ENCODE measurements around the gene ABCC6. TPM values are rescaled to one million over a fixed set of nuclear protein-coding genes. Genes with fewer than 3 reads are reported as not detected.
"Not testable (repeated sequence)": the region's sequence is repeated elsewhere in the genome, so short reads cannot be mapped to it uniquely, and the experiment has no call there.

ABCC6 gene
- total RNA-seq, 1 experiment from 2014 or later = not detected

DNA sequence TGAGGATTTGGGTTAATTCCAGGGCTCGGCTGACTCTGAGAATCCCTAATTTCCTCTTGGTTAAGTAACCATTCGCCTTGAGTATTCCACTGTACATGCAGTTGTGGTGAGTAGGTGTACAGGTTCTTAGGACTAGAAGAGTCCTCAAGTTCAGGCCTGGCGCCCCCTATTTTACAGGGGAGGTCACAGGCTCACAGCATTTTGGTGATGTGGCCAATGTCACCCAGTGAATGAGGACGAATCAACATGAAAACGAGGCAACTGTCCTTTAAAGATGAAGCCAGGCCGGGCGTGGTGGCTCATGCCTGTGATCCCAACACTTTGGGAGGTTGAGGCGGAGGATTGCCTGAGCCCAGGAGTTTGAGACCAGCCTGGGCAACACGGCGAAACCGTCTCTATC, 55.4 kb downstream of the ABCC6 start:
- DNase-seq = no peak
- no peaks in the 10 kb centered on the region for H3K9me3 ChIP-seq (ENCODE audit: low read length)

GRCh38 chr16:16166949-16167348, 56.3 kb downstream of the ABCC6 start:
- no peak overlapping the region for H3K9ac ChIP-seq (ENCODE audit: low read length)

More for the DNA sequence above, 55.4 kb downstream of the ABCC6 start:
- Histone ChIP-seq H3K9ac (ENCODE audit: low read length) (no peak overlapping the region), H2AFZ (ENCODE audit: low read length) (no peak overlapping the region), H3K4me3 (ENCODE audit: low read length) (no peak overlapping the region), H3K4me1 (ENCODE audit: low read length) (no peaks in the 10 kb centered on the region), H3K36me3 (ENCODE audit: insufficient read depth, low read length) (no peaks in the 10 kb centered on the region), H3K27ac (ENCODE audit: low read length) (no peak overlapping the region), H3K79me2 (ENCODE audit: low read length) (no peaks in the 10 kb centered on the region), H3K9me2 (replicated peaks; ENCODE audit: insufficient read depth, low read length) (no peaks in the 10 kb centered on the region), H3K27me3 (ENCODE audit: low read length) (no peaks in the 10 kb centered on the region), H4K20me1 (ENCODE audit: insufficient read depth, low read depth, low read length) (no peaks in the 10 kb centered on the region), H3K4me2 (ENCODE audit: low read depth, low read length, poor library complexity, severe bottlenecking) (no peak overlapping the region)

GRCh38 chr16:16166085-16166484, 57.2 kb downstream of the ABCC6 start:
- H3K4me2 ChIP-seq (ENCODE audit: low read depth, low read length, poor library complexity, severe bottlenecking) = no peak overlapping the region
- H3K4me1 ChIP-seq (ENCODE audit: low read length) = no peaks in the 10 kb centered on the region

More at GRCh38 chr16:16166949-16167348, 56.3 kb downstream of the ABCC6 start:
- Histone ChIP-seq H4K20me1 (ENCODE audit: insufficient read depth, low read depth, low read length) (no peaks in the 10 kb centered on the region), H3K36me3 (ENCODE audit: insufficient read depth, low read length) (no peaks in the 10 kb centered on the region), H3K79me2 (ENCODE audit: low read length) (no peaks in the 10 kb centered on the region), H3K4me2 (ENCODE audit: low read depth, low read length, poor library complexity, severe bottlenecking) (no peak overlapping the region), H3K9me2 (replicated peaks; ENCODE audit: insufficient read depth, low read length) (no peaks in the 10 kb centered on the region), H3K27ac (ENCODE audit: low read length) (no peak overlapping the region), H3K9me3 (ENCODE audit: low read length) (no peaks in the 10 kb centered on the region), H2AFZ (ENCODE audit: low read length) (no peak overlapping the region), H3K27me3 (ENCODE audit: low read length) (no peaks in the 10 kb centered on the region), H3K4me1 (ENCODE audit: low read length) (no peaks in the 10 kb centered on the region), H3K4me3 (ENCODE audit: low read length) (no peak overlapping the region)
- DNase-seq = no peak

GRCh38 chr16:16164243-16164642, 59.1 kb downstream of the ABCC6 start:
- Histone ChIP-seq H3K4me3 (ENCODE audit: low read length) (no peak overlapping the region), H3K79me2 (ENCODE audit: low read length) (no peaks in the 10 kb centered on the region), H3K9me3 (ENCODE audit: low read length) (no peaks in the 10 kb centered on the region), H3K4me1 (ENCODE audit: low read length) (no peaks in the 10 kb centered on the region), H3K9ac (ENCODE audit: low read length) (no peak overlapping the region), H4K20me1 (ENCODE audit: insufficient read depth, low read depth, low read length) (no peaks in the 10 kb centered on the region), H2AFZ (ENCODE audit: low read length) (no peak overlapping the region), H3K9me2 (replicated peaks; ENCODE audit: insufficient read depth, low read length) (no peaks in the 10 kb centered on the region), H3K4me2 (ENCODE audit: low read depth, low read length, poor library complexity, severe bottlenecking) (no peak overlapping the region), H3K36me3 (ENCODE audit: insufficient read depth, low read length) (no peaks in the 10 kb centered on the region), H3K27me3 (ENCODE audit: low read length) (no peaks in the 10 kb centered on the region), H3K27ac (ENCODE audit: low read length) (no peak overlapping the region)
- no peak for DNase-seq

More at GRCh38 chr16:16166085-16166484, 57.2 kb downstream of the ABCC6 start:
- Histone ChIP-seq H3K4me3 (ENCODE audit: low read length) (no peak overlapping the region), H3K27ac (ENCODE audit: low read length) (no peak overlapping the region), H3K27me3 (ENCODE audit: low read length) (no peaks in the 10 kb centered on the region), H3K36me3 (ENCODE audit: insufficient read depth, low read length) (no peaks in the 10 kb centered on the region), H4K20me1 (ENCODE audit: insufficient read depth, low read depth, low read length) (no peaks in the 10 kb centered on the region), H3K9ac (ENCODE audit: low read length) (no peak overlapping the region), H3K9me2 (replicated peaks; ENCODE audit: insufficient read depth, low read length) (no peaks in the 10 kb centered on the region), H2AFZ (ENCODE audit: low read length) (no peak overlapping the region), H3K79me2 (ENCODE audit: low read length) (no peaks in the 10 kb centered on the region), H3K9me3 (ENCODE audit: low read length) (no peaks in the 10 kb centered on the region)
- DNase-seq = no peak

DNA sequence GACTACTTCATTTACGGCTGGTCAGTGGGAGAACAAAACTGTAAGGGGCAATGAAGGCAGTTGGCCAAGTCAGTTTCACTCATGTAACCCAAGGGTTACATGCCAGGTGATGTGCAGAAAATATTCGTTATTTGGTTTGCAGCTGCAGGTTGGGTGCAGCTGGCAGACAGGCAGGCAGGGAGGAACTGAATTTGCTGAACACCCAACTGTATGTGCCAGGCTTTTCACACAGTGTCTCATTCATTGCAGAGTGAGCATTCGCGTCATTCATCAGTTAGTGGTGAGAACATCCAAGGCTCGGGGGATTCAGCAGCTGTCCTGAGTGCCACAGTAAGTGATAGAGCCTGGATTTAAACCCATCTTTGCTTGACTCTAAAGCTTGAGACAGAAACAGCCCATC, 59.7 kb downstream of the ABCC6 start:
- Histone ChIP-seq H3K36me3 (ENCODE audit: insufficient read depth, low read length) (no peaks in the 10 kb centered on the region), H3K9me3 (ENCODE audit: low read length) (no peaks in the 10 kb centered on the region), H3K79me2 (ENCODE audit: low read length) (no peaks in the 10 kb centered on the region), H3K4me2 (ENCODE audit: low read depth, low read length, poor library complexity, severe bottlenecking) (no peak overlapping the region), H4K20me1 (ENCODE audit: insufficient read depth, low read depth, low read length) (no peaks in the 10 kb centered on the region), H3K27me3 (ENCODE audit: low read length) (no peaks in the 10 kb centered on the region), H3K4me3 (ENCODE audit: low read length) (no peak overlapping the region), H3K9ac (ENCODE audit: low read length) (no peak overlapping the region), H3K4me1 (ENCODE audit: low read length) (no peaks in the 10 kb centered on the region), H2AFZ (ENCODE audit: low read length) (no peak overlapping the region), H3K9me2 (replicated peaks; ENCODE audit: insufficient read depth, low read length) (no peaks in the 10 kb centered on the region), H3K27ac (ENCODE audit: low read length) (no peak overlapping the region)
- no peak for DNase-seq

DNA sequence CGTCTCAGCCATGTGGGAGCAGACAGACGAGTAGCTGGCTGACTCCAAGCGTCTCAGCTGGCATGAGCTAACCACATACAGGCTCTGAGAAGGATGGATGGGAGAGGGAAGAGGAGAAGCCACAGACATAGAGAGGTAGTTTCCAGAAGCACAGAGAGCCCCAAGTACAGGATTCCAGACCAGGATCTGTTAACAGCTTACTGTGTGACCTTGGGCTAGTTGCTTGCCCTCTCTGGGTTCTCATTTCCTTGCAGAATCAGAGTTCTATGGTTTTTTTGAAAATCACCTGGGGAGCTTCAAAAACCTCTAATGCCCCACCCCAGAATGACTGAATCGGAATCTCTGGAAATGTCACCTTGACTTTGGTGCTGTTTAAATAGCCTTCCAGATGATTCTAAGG, 60.2 kb downstream of the ABCC6 start:
- DNase-seq = no peak
- H3K4me3 ChIP-seq (ENCODE audit: low read length) = no peak overlapping the region

GRCh38 chr16:16162591-16162990, 60.7 kb downstream of the ABCC6 start:
- Histone ChIP-seq H3K4me1 (ENCODE audit: low read length) (no peaks in the 10 kb centered on the region), H3K4me2 (ENCODE audit: low read depth, low read length, poor library complexity, severe bottlenecking) (no peak overlapping the region), H4K20me1 (ENCODE audit: insufficient read depth, low read depth, low read length) (no peaks in the 10 kb centered on the region), H3K9ac (ENCODE audit: low read length) (no peak overlapping the region), H3K4me3 (ENCODE audit: low read length) (no peak overlapping the region), H3K79me2 (ENCODE audit: low read length) (no peaks in the 10 kb centered on the region), H3K27me3 (ENCODE audit: low read length) (no peaks in the 10 kb centered on the region), H3K27ac (ENCODE audit: low read length) (no peak overlapping the region), H3K9me3 (ENCODE audit: low read length) (no peaks in the 10 kb centered on the region), H3K9me2 (replicated peaks; ENCODE audit: insufficient read depth, low read length) (no peaks in the 10 kb centered on the region), H2AFZ (ENCODE audit: low read length) (no peak overlapping the region), H3K36me3 (ENCODE audit: insufficient read depth, low read length) (no peaks in the 10 kb centered on the region)
- DNase-seq = no peak

More for the DNA sequence above, 60.2 kb downstream of the ABCC6 start:
- Histone ChIP-seq H3K79me2 (ENCODE audit: low read length) (no peaks in the 10 kb centered on the region), H3K9ac (ENCODE audit: low read length) (no peak overlapping the region), H3K36me3 (ENCODE audit: insufficient read depth, low read length) (no peaks in the 10 kb centered on the region), H3K4me1 (ENCODE audit: low read length) (no peaks in the 10 kb centered on the region), H4K20me1 (ENCODE audit: insufficient read depth, low read depth, low read length) (no peaks in the 10 kb centered on the region), H2AFZ (ENCODE audit: low read length) (no peak overlapping the region), H3K4me2 (ENCODE audit: low read depth, low read length, poor library complexity, severe bottlenecking) (no peak overlapping the region), H3K9me3 (ENCODE audit: low read length) (no peaks in the 10 kb centered on the region), H3K27me3 (ENCODE audit: low read length) (no peaks in the 10 kb centered on the region), H3K9me2 (replicated peaks; ENCODE audit: insufficient read depth, low read length) (no peaks in the 10 kb centered on the region), H3K27ac (ENCODE audit: low read length) (no peak overlapping the region)

DNA sequence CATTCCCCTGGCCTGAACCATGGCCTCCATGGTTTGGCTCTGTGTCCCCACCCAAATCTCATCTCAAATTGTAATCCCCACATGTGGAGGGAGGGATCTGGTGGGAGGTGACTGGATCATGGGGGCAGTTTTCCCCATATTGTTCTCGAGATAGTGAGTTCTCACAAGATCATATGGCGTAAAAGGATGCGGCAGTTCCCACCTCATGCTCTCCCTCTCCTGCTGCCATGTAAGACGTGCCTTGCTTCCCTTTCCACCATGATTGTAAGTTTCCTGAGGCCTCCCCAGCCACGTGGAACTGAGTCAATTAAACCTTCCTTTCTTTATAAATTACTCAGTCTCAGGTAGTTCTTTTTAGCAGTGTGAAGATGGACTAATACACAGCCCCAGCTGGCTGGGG, 61.5 kb downstream of the ABCC6 start:
- not testable (repeated sequence) for H3K79me2 ChIP-seq (ENCODE audit: low read length); H3K27ac ChIP-seq (ENCODE audit: low read length); H4K20me1 ChIP-seq (ENCODE audit: insufficient read depth, low read depth, low read length); H3K4me2 ChIP-seq (ENCODE audit: low read depth, low read length, poor library complexity, severe bottlenecking); H3K9me3 ChIP-seq (ENCODE audit: low read length); DNase-seq; H3K9me2 ChIP-seq (replicated peaks; ENCODE audit: insufficient read depth, low read length); H3K9ac ChIP-seq (ENCODE audit: low read length); H3K4me1 ChIP-seq (ENCODE audit: low read length); H3K27me3 ChIP-seq (ENCODE audit: low read length); H2AFZ ChIP-seq (ENCODE audit: low read length); H3K36me3 ChIP-seq (ENCODE audit: insufficient read depth, low read length); H3K4me3 ChIP-seq (ENCODE audit: low read length)

DNA sequence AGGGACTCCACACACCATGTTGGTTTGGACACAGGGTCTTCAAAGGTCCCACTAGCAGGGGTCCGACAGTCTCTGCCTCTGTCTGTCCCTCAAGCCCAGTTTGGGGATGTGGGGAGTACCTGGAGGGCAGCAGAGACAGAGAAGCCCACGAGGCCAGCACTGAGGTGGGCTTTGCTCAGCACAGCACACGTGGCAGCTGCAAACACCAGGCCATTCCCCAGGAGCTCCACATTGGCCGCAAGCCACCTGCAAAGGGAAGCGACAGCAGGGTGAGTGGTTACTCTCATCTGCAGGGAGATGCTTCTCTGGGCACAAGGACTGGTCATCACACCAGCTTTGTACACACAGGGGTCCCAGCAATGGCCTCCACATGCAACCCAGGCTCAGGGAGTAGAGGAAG, 62.0 kb downstream of the ABCC6 start:
- H3K4me2 ChIP-seq (ENCODE audit: low read depth, low read length, poor library complexity, severe bottlenecking) = no peak overlapping the region
- no peak overlapping the region for H3K4me3 ChIP-seq (ENCODE audit: low read length)
- no peak overlapping the region for H3K9ac ChIP-seq (ENCODE audit: low read length)
- no peaks in the 10 kb centered on the region for H3K9me3 ChIP-seq (ENCODE audit: low read length)
- H3K36me3 ChIP-seq (ENCODE audit: insufficient read depth, low read length) = no peaks in the 10 kb centered on the region
- DNase-seq = no peak
- H3K4me1 ChIP-seq (ENCODE audit: low read length) = no peaks in the 10 kb centered on the region
- H2AFZ ChIP-seq (ENCODE audit: low read length) = no peak overlapping the region
- no peaks in the 10 kb centered on the region for H3K27me3 ChIP-seq (ENCODE audit: low read length)
- H3K79me2 ChIP-seq (ENCODE audit: low read length) = no peaks in the 10 kb centered on the region
- no peak overlapping the region for H3K27ac ChIP-seq (ENCODE audit: low read length)
- H4K20me1 ChIP-seq (ENCODE audit: insufficient read depth, low read depth, low read length) = no peaks in the 10 kb centered on the region
- H3K9me2 ChIP-seq (replicated peaks; ENCODE audit: insufficient read depth, low read length) = no peaks in the 10 kb centered on the region

All from Karpas-422 (cell line).